IMR-90 (cell line): ENCODE measurements around the gene PPP4C. TPM values are rescaled to one million over a fixed set of nuclear protein-coding genes. Genes with fewer than 3 reads are reported as not detected.

ENCODE experiments used
- ATAC-seq: fragments of 200-7000 bp; cut with Tn5 transposase; 2 replicates; pipeline ENCODE4 v1.9.1; 2020; ENCODE audit warnings: low read depth, mild to moderate bottlenecking, moderate library complexity
- BruUV-seq: library from RNA; stranded (reverse); fragments of 400-500 nt; replicated peaks from 2 replicates; lab custom pipeline; 2021; lab: Mats Ljungman, UMichigan
- CTCF ChIA-PET: fragments of 300-600 bp; formaldehyde crosslinking; extraction: SDS; loops from one replicate; lab custom pipeline; 2021; ENCODE audit warnings: antibody characterized with exemption; lab: Yijun Ruan, JAX
- POLR2A ChIA-PET: fragments of 300-600 bp; sonication (Branson Sonifier 250); formaldehyde crosslinking; loops from one replicate; lab custom pipeline; 2022; ENCODE audit warnings: antibody characterized with exemption; ENCODE audit not compliant: unreplicated experiment; lab: Charles Lee
- DNase-seq: peaks from one replicate; pipeline ENCODE4 v3.0.0; 2013
- H2AFZ ChIP-seq: replicated peaks from 2 replicates; pipeline ENCODE3; 2013; ENCODE audit warnings: low read length, mild to moderate bottlenecking; ENCODE audit not compliant: poor library complexity
- H2AK5ac ChIP-seq: 2 replicates; pipeline ENCODE4 v1.6.1; 2013; ENCODE audit warnings: low read depth, low read length, inconsistent platforms
- H2AK9ac ChIP-seq: replicated peaks from 2 replicates; pipeline ENCODE3; 2013; ENCODE audit warnings: mild to moderate bottlenecking, low read depth, low read length, moderate library complexity; ENCODE audit not compliant: poor library complexity
- H2BK120ac ChIP-seq: 2 replicates; pipeline ENCODE4 v1.6.1; 2013; ENCODE audit warnings: low read depth, low read length, inconsistent platforms
- H2BK15ac ChIP-seq: 3 replicates; pipeline ENCODE4 v1.6.1; 2013; ENCODE audit warnings: low read depth, low read length, inconsistent platforms
- H2BK20ac ChIP-seq: 2 replicates; pipeline ENCODE4 v1.6.1; 2013; ENCODE audit warnings: low read depth, mild to moderate bottlenecking, inconsistent platforms, low read length, moderate library complexity
- H2BK5ac ChIP-seq: 2 replicates; pipeline ENCODE4 v1.6.1; 2013; ENCODE audit warnings: mild to moderate bottlenecking, low read depth, low read length, inconsistent platforms; ENCODE audit not compliant: poor library complexity, severe bottlenecking
- H3K14ac ChIP-seq: replicated peaks from 2 replicates; pipeline ENCODE4 v1.6.1; 2013; ENCODE audit warnings: low read depth, low read length, inconsistent platforms
- H3K18ac ChIP-seq: 2 replicates; pipeline ENCODE4 v1.6.1; 2013; ENCODE audit warnings: low read depth, low read length, control low read depth
- H3K23ac ChIP-seq: 2 replicates; pipeline ENCODE4 v1.6.1; 2013; ENCODE audit warnings: low read depth, low read length, inconsistent platforms
- H3K27ac ChIP-seq: 2 replicates; pipeline ENCODE4 v1.5.1; 2013; ENCODE audit warnings: mild to moderate bottlenecking, control low read depth, low read length; ENCODE audit not compliant: insufficient read depth
- H3K27me3 ChIP-seq: 2 replicates; pipeline ENCODE4 v1.6.1; 2013; ENCODE audit warnings: low read length; ENCODE audit not compliant: control insufficient read depth, insufficient read depth
- H3K36me3 ChIP-seq: 2 replicates; pipeline ENCODE4 v1.6.1; 2013; ENCODE audit warnings: low read length, mixed read lengths; ENCODE audit not compliant: control insufficient read depth, insufficient read depth
- H3K4ac ChIP-seq: 2 replicates; pipeline ENCODE4 v1.6.1; 2013; ENCODE audit warnings: low read depth, low read length, inconsistent platforms
- H3K4me1 ChIP-seq: 2 replicates; pipeline ENCODE4 v1.6.1; 2013; ENCODE audit warnings: low read length, mixed read lengths; ENCODE audit not compliant: control insufficient read depth, insufficient read depth
- H3K4me2 ChIP-seq: 2 replicates; pipeline ENCODE4 v1.6.1; 2013; ENCODE audit warnings: low read depth, mild to moderate bottlenecking, control low read depth, low read length, moderate library complexity
- H3K4me3 ChIP-seq: 2 replicates; pipeline ENCODE4 v1.5.1; 2013; ENCODE audit warnings: low read depth, mild to moderate bottlenecking, control low read depth, low read length, moderate library complexity; ENCODE audit not compliant: insufficient read depth
- H3K56ac ChIP-seq: 2 replicates; pipeline ENCODE4 v1.6.1; 2013; ENCODE audit warnings: low read length, inconsistent platforms; ENCODE audit not compliant: insufficient read depth; ENCODE audit errors: extremely low read depth
- H3K79me1 ChIP-seq, 2 experiments: 2 replicates each; pipeline ENCODE4 v1.6.1; 2013; ENCODE audit warnings: low read length in 2 of 2, inconsistent platforms in 1 of 2, low read depth in 1 of 2
- H3K9ac ChIP-seq: 2 replicates; pipeline ENCODE4 v1.6.1; 2013; ENCODE audit warnings: low read depth, low read length, control low read depth
- H3K9me1 ChIP-seq: 2 replicates; pipeline ENCODE4 v1.6.1; 2013; ENCODE audit warnings: low read length, inconsistent platforms; ENCODE audit not compliant: insufficient read depth
- H3K9me3 ChIP-seq: 2 replicates; pipeline ENCODE4 v1.6.1; 2013; ENCODE audit warnings: low read length; ENCODE audit not compliant: control insufficient read depth, insufficient read depth
- H4K20me1 ChIP-seq: 2 replicates; pipeline ENCODE4 v1.6.1; 2013; ENCODE audit warnings: low read length, inconsistent platforms; ENCODE audit not compliant: insufficient read depth
- H4K5ac ChIP-seq: 2 replicates; pipeline ENCODE4 v1.6.1; 2013; ENCODE audit warnings: mild to moderate bottlenecking, low read depth, low read length, control low read depth
- H4K8ac ChIP-seq, 2 experiments: 2 replicates each; pipeline ENCODE4 v1.6.1; 2013; ENCODE audit warnings: low read depth in 2 of 2, low read length in 2 of 2, control low read depth in 1 of 2, inconsistent platforms in 1 of 2
- H4K91ac ChIP-seq: 2 replicates; pipeline ENCODE4 v1.6.1; 2013; ENCODE audit warnings: low read depth, low read length, inconsistent platforms; ENCODE audit not compliant: insufficient read depth
- MAZ ChIP-seq: IDR thresholded peaks from 2 replicates; pipeline ENCODE4 v1.6.1; 2012; ENCODE audit warnings: low read depth, mild to moderate bottlenecking, low read length, improper control_type of control experiment, moderate library complexity, borderline replicate concordance
- MXI1 ChIP-seq: IDR thresholded peaks from 2 replicates; pipeline ENCODE4 v1.6.1; 2012; ENCODE audit warnings: low read depth, mild to moderate bottlenecking, low read length, moderate library complexity, borderline replicate concordance
- NFE2L2 ChIP-seq: fragments of 150-350 bp; IDR thresholded peaks from 2 replicates; pipeline ENCODE4 v1.6.1; 2016; ENCODE audit warnings: low read depth, mild to moderate bottlenecking, low read length
- POLR2A ChIP-seq: IDR thresholded peaks from 2 replicates; pipeline ENCODE4 v1.6.1; 2012; ENCODE audit warnings: mild to moderate bottlenecking, low read depth, low read length
- RFX5 ChIP-seq: IDR thresholded peaks from 2 replicates; pipeline ENCODE4 v1.8.0; 2012; ENCODE audit warnings: low read depth, mild to moderate bottlenecking, low read length, moderate library complexity
- SMC3 ChIP-seq: fragments of 150-350 bp; IDR thresholded peaks from 2 replicates; pipeline ENCODE4 v1.6.1; 2016; ENCODE audit warnings: low read depth, mild to moderate bottlenecking, antibody characterized with exemption, low read length, moderate library complexity
- WGBS, 2 experiments: methylation state at CpG; one replicate each; pipeline versions ENCODE4 v1.1.5 to v1.1.7; 2013; ENCODE audit warnings: missing lambda C conversion rate in 2 of 2; ENCODE audit not compliant: insufficient read length in 1 of 2; ENCODE audit errors: extremely low coverage in 2 of 2; 5-methylcytosine and 5-hydroxymethylcytosine counted together
- dilution Hi-C: fragments of 300-500 bp; cut with HindIII; formaldehyde crosslinking; loops from one replicate; pipeline ENCODE4 v1.14.3; 2018; ENCODE audit warnings: low sequenced_read_pairs; ENCODE audit not compliant: unreplicated experiment
- in situ Hi-C: fragments of 300-500 bp; cut with MboI; formaldehyde crosslinking; loops from 3 replicates; pipeline ENCODE4 v1.14.3; 2019; ENCODE audit warnings: low sequenced_read_pairs, inconsistent platforms, mixed read lengths
- intact Hi-C: fragments of 100-400 bp; cut with micrococcal nuclease; formaldehyde crosslinking; loops from 2 replicates; pipeline ENCODE4 v1.10.0; 2022
- polyA plus RNA-seq, 3 experiments: library from polyadenylated mRNA; depleted of rRNA; stranded (reverse); fragments of >200 nt; gene quantifications; 2 replicates each; pipeline ENCODE4 v1.2.3, GENCODE V29; 2012; ENCODE audit warnings: low replicate concordance in 1 of 3
- total RNA-seq: library from RNA; depleted of rRNA; stranded (reverse); fragments of >200 nt; gene quantifications from 2 replicates; pipeline ENCODE4 v1.2.3, GENCODE V29; 2012

Gene PPP4C
- total and polyA plus RNA-seq, 2 of the 4 experiments (the other 2 are of a cell fraction) = 200 to 209 TPM

- TF ChIP-seq POLR2A = no peak; the same call in 1 of the 2 replicates
- no peak for TF ChIP-seq SMC3
- no peak for TF ChIP-seq NFE2L2
- no peak for TF ChIP-seq MXI1
- TF ChIP-seq RFX5 = no peak
- 0 out of 2 replicates have a peak, but pooled peaks have one; percentile 10 for TF ChIP-seq MAZ
- in situ Hi-C loops = no loop called here
- no peak overlapping the region for H4K5ac ChIP-seq
- H4K20me1 ChIP-seq = peaks cover 63% of the 10 kb centered on the region
- H2AK5ac ChIP-seq = peak overlapping the region; percentile 98; the same call in 1 of the 2 replicates
- ChIA-PET CTCF (no interaction called here), POLR2A (interaction anchor here (1.0 kb wide), 1 partner anchor 12 kb away, joined by 3 read pairs; no protein-coding TSS in a partner anchor)
- 26% methylated on average over 6 of the region's 21 CpGs; no CpG with 5 or more reads in 1 of the 2 experiments for WGBS, 2 experiments
- no peaks in the 10 kb centered on the region for H3K9me3 ChIP-seq
- DNase-seq (no peak), ATAC-seq (no peak)
- H2BK15ac ChIP-seq = no peak overlapping the region
- H3K27me3 ChIP-seq = no peaks in the 10 kb centered on the region
- H3K4ac ChIP-seq = peak overlapping the region; percentile 96
- H3K4me2 ChIP-seq = peak overlapping the region; percentile 96
- BruUV-seq = no TSS peak
- H4K8ac ChIP-seq = no peak overlapping the region; a peak in 2 of 4 replicates
- H2BK20ac ChIP-seq = no peak overlapping the region
- H3K36me3 ChIP-seq = peaks cover 50% of the 10 kb centered on the region
- H3K27ac ChIP-seq = peak overlapping the region; percentile 99
- peaks cover 32% of the 10 kb centered on the region for H3K4me1 ChIP-seq
- H3K18ac ChIP-seq = no peak overlapping the region
- peaks cover 23% of the 10 kb centered on the region for H3K9me1 ChIP-seq
- H3K9ac ChIP-seq = peak overlapping the region; percentile 96
- no peak overlapping the region for H2BK120ac ChIP-seq
- H4K91ac ChIP-seq = 0 out of 2 replicates have a peak overlapping the region, but pooled peaks have one; percentile 96
- peak overlapping the region; percentile 100 for H2AK9ac ChIP-seq
- peak overlapping the region; percentile 65 for H2AFZ ChIP-seq
- dilution Hi-C loops = no loop called here
- peak overlapping the region; percentile 89 for H3K56ac ChIP-seq
- H3K79me1 ChIP-seq = peaks cover 30 to 65% of the 10 kb centered on the region in 2 experiments
- intact Hi-C loops = no loop called here
- H2BK5ac ChIP-seq = peak overlapping the region; percentile 98
- H3K4me3 ChIP-seq = peak overlapping the region; percentile 85
- peak overlapping the region; percentile 98 for H3K23ac ChIP-seq
- H3K14ac ChIP-seq = peak overlapping the region; percentile 98
These were observed 8.8 kb upstream of the PPP4C start for GRCh38 chr16:30066761-30067583.
